Iris pigment epithelial cell (primary cell): Measurements from ENCODE around the gene ZNF580.

Experiments used
- DNase-seq: peaks from one replicate; pipeline ENCODE4 v3.0.0-alpha.2; 2011; ENCODE audit warnings: low read depth

ZNF580 gene

GRCh38 chr19:55606471-55606787 lies 34.4 kb upstream of the ZNF580 start:
- no peak for DNase-seq

DNA sequence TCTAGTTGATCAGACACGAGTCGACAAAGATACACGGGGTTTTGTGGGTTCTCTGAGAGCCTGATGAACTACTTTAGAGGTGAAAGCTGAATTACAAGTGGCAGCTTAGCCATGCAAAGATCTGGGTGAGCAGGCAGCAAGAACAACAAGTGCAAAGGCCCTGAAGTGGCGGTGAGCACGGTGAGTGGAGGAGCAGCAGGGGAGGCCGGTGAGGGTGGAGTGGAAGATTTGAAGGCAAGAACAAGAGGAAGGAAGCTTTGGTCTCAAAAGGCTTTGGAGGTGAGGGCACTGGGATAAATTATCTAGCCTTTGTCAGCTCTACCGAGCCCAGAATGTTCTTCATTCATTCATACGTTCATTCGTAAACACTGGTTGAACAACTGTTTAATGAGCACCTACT lies 34.0 kb upstream of the ZNF580 start:
- no peak for DNase-seq

DNA sequence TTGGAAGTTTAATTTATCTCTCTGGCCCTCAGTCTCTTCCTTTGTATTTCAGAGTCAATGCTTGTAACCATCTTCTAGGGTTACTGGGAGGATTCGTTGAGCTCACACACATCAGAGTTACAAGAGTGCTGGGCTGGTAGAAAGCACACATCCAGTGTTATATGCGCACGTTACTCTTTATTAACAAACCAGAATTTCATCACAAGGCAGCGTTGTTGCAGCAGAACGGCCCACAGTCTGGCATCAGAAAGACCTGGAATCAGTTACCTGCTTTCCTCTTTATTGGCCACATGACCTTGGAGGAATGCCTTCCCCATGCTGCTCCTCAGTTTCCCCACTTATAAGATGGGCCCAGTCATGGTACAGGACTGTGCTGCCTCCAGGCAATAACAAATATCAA lies 31.5 kb upstream of the ZNF580 start:
- no peak for DNase-seq

DNA sequence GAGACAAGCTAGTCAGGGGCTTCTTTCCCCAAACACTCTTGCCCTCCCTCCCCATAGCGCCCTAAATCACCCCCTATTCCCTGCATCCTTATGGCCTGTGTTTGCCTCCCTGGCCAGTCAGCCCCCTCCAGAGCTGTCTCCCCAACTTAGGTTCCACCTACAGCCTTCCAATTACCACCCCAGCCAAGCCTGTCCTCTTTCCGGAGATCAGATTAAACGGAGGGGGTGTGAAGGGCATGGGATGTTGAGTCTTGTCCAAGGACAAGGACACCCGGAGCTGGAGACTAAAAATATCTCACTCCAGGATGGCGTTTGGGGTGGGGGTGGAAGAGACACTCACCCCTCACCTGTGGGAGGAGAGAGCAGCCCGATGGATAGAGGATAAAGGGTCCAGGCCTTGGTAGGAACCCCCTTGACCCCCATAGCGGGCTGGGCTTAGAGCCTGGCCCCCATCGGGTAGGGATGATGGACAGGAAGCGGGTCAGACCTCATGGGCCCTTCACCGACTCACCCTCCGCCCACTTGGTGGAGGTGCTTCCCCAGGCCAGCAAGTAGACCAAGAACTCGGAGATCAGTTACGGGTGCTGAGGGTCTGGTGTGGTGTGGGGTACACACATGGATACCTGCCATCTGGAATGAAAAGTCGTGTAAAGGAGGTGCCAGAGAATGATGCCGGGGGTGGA lies 29.4 kb upstream of the ZNF580 start:
- DNase-seq: no peak

- DNase-seq: no peak
Observed at GRCh38 chr19:55611983-55612645, 28.7 kb upstream of the ZNF580 start.

- no peak for DNase-seq
Observed at GRCh38 chr19:55613396-55613795, 27.4 kb upstream of the ZNF580 start.

- no peak for DNase-seq
Observed at GRCh38 chr19:55613930-55614710, 26.7 kb upstream of the ZNF580 start.

DNA sequence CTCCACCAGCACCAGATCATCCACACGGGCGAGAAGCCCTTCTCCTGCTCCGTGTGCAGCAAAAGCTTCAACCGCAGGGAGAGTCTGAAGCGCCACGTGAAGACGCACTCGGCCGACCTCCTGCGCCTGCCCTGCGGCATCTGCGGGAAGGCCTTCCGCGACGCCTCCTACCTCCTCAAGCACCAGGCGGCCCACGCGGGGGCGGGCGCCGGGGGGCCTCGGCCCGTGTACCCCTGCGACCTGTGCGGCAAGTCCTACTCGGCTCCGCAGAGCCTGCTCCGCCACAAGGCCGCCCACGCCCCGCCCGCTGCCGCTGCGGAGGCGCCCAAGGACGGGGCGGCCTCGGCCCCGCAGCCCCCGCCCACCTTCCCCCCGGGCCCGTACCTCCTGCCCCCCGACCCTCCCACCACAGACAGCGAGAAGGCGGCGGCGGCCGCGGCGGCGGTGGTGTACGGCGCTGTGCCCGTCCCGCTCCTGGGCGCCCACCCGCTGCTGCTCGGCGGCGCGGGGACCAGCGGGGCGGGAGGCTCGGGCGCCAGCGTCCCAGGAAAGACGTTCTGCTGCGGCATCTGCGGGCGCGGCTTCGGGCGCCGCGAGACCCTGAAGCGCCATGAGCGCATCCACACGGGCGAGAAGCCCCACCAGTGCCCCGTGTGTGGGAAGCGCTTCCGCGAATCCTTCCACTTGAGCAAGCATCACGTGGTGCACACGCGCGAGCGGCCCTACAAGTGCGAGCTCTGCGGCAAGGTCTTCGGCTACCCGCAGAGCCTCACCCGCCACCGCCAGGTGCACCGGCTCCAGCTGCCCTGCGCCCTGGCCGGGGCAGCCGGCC lies 25.9 kb upstream of the ZNF580 start:
- DNase-seq: no peak

- DNase-seq: no peak
Observed at GRCh38 chr19:55615543-55616394, 25.0 kb upstream of the ZNF580 start.

DNA sequence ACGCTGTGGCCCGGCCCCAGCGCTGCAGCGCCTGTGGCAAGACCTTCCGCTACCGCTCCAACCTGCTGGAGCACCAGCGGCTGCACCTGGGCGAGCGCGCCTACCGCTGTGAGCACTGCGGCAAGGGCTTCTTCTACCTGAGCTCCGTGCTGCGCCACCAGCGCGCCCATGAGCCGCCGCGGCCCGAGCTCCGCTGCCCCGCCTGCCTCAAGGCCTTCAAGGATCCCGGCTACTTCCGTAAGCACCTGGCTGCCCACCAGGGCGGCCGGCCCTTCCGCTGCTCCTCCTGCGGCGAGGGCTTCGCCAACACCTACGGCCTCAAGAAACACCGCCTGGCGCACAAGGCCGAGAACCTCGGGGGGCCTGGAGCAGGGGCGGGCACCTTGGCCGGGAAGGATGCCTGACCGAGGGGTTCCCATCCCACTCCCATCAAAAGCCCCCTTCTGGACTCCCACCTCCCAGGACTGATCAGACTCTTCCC lies 24.4 kb upstream of the ZNF580 start:
- no peak for DNase-seq

GRCh38 chr19:55617426-55617825 lies 23.4 kb upstream of the ZNF580 start:
- no peak for DNase-seq

DNA sequence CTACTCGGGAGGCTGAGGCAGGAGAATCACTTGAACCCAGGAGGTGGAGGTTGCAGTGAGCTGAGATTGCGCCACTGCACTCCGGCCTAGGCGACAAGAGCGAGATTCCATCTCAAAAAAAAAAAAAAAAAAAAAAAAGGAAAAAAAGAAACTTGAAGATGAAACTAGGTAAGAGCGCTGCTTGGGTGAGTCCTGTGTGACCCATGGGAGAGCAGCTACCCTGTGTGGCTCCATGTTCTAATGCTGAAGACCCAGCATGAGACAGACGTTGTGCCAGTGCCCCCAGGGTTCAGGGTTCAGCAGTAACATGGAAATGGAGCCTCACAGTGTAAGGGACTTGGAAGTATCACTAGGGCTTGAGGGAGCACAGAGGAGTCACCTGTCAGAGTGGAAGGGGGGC lies 22.4 kb upstream of the ZNF580 start:
- DNase-seq: no peak

GRCh38 chr19:55619286-55619685 lies 21.5 kb upstream of the ZNF580 start:
- peak; percentile 65 for DNase-seq

DNA sequence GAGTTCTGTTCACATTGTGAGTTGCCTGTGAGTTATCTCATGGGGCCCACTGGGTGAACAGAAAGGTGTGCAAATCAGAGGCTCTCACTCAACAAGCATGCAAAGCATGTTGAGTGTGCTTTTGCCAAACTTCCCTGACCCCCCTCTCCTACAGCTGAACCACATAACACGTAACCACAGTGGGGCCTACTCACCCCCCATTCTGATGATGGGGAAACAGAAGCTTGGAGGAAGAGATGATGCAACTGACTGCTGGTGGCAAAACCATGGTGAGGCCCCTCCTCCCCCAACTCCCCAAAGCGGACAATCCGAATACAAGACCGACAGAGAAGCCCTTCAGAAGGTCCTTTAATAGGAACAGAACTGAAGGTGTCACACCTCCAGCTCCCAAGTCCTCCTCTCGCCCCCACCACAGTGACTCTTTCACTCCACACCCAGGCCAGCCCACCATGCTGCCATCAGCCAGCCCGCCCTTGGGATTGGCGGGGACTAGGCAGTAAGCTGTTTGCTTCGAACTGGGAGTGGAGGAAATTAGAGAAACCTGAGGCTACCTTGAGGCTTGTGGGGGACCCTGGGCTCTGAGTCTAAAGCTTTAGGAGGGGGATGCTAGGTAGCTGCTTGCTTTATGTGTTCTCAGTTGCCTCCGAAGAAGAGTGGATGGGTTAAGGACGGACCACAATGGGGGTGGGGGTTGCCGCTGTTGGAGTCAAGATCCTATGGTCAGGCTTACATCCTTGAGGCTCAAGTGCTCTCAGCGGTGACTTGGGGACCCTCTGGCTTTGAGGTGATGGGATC lies 20.2 kb upstream of the ZNF580 start:
- DNase-seq: peak; percentile 41

DNA sequence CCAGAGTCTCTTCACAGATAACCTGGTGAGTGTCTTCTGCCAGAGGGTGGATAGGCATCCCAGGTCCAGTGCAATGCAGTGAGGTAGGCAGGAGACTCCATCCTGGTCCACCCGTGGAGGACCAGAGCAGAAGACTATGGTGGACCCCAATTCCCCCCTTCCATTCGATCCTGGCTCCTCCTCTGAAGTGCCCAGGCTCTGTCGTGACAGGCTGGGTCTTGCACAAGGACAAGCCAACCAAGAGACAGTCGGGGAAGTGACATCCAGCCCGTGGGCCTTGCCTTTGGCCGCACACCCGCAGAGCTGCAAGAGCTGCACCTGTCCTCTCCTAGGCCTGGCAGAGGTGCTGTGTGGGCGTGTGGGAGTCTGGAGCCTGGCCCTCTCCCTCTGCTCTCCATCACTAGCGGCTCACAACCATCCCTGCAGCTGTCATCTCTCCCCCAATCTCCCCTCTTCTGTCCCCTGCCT lies 19.6 kb upstream of the ZNF580 start:
- no peak for DNase-seq

DNA sequence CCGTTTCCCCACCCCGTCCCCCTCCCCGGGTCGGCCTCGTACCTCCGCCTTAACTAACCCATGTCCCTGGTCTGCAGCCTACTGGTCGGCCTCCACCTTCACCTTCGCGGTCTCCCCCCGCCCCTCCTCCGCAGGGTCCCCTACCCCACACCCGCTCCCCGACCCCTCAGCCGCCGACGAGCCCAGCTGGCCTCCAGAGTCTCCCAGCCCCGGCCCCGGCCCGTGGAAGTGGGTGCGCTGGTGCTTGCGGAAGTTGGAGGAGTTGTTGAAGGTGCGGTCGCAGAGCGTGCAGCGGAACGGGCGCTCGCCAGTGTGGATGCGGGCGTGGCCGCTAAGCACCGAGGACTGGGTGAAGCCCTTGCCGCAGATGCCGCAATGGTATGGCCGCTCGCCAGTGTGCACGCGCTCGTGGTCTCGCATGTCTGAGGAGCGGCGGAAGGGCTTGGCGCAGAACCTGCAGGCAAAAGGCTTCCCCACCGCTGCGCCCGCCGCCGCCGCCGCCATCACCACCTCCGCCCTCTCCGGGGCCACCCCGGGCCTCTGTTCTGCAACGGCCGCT lies 19.1 kb upstream of the ZNF580 start:
- no peak for DNase-seq

GRCh38 chr19:55622242-55622969 lies 18.4 kb upstream of the ZNF580 start:
- DNase-seq: no peak

DNA sequence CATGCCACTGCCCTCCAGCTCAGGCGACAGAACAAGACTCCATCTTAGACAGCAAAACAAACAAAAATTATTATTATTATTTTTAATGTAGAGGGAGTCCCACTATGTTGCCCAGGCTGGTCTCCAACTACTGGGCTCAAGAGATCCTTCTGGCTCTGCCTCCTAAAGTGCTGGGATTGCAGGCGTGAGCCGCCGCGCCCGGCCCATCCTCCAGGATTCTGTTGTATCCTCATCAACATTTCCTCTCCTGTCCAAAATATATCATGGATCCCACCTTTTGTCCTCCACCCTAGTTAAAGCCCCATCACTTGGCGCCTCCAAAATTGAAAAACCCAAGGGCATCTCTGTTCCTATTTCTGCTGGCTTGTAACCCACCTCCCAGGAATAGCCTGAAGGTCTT lies 17.7 kb upstream of the ZNF580 start:
- DNase-seq: no peak

- no peak for DNase-seq
Observed at GRCh38 chr19:55623561-55623960, 17.2 kb upstream of the ZNF580 start.
